CD4-positive, alpha-beta T cell (primary cell): ENCODE results near the gene SMDT1. TPM values are rescaled to one million over a fixed set of nuclear protein-coding genes. Genes with fewer than 3 reads are reported as not detected.

Experiments used
- ATAC-seq: fragments of 200-7000 bp; cut with Tn5 transposase; one replicate; pipeline ENCODE4 v1.10.0; 2022; ENCODE audit warnings: mild to moderate bottlenecking; ENCODE audit not compliant: poor library complexity
- CTCF ChIA-PET: fragments of 350-600 bp; sonication (Branson Sonifier 250); formaldehyde crosslinking; loops from one replicate; lab custom pipeline; 2021; ENCODE audit warnings: antibody characterized with exemption, inconsistent platforms; lab: Charles Lee
- POLR2A ChIA-PET: fragments of 350-600 bp; sonication (Branson Sonifier 250); formaldehyde crosslinking; loops from one replicate; lab custom pipeline; 2021; ENCODE audit warnings: antibody characterized with exemption, inconsistent platforms; lab: Charles Lee
- DNase-seq, 14 experiments: peaks; one replicate each; pipeline ENCODE4 v3.0.0-alpha.2; 2013 to 2020; ENCODE audit warnings: mixed read lengths in 2 of 14
- H3K27ac ChIP-seq, 2 donors: one replicate each; pipeline versions ENCODE4 v1.5.1 to v1.7.0; 2013; ENCODE audit warnings: low read length in 2 of 2, low read depth in 1 of 2, mild to moderate bottlenecking in 1 of 2
- H3K27me3 ChIP-seq, 2 experiments: 1 replicate in 1 of 2; 2 replicates in 1 of 2; pipeline versions ENCODE4 v1.6.1 to v1.7.0; 2013; ENCODE audit warnings: low read length in 2 of 2, control low read depth in 1 of 2, mild to moderate bottlenecking in 1 of 2, moderate library complexity in 1 of 2; ENCODE audit not compliant: insufficient read depth in 2 of 2, control insufficient read depth in 1 of 2
- H3K36me3 ChIP-seq: one replicate; pipeline ENCODE4 v1.6.1; 2013; ENCODE audit warnings: low read length, control low read depth; ENCODE audit not compliant: insufficient read depth
- H3K4me1 ChIP-seq: one replicate; pipeline ENCODE4 v1.6.1; 2013; ENCODE audit warnings: low read length, control low read depth; ENCODE audit not compliant: insufficient read depth
- H3K4me3 ChIP-seq: one replicate; pipeline ENCODE4 v1.5.1; 2013; ENCODE audit warnings: mild to moderate bottlenecking, low read length, moderate library complexity
- H3K9me3 ChIP-seq, 2 experiments: 1 replicate in 1 of 2; 2 replicates in 1 of 2; pipeline versions ENCODE4 v1.6.1 to v1.7.0; 2013; ENCODE audit warnings: low read length in 2 of 2, mild to moderate bottlenecking in 2 of 2, control low read depth in 1 of 2, moderate library complexity in 1 of 2; ENCODE audit not compliant: control insufficient read depth in 1 of 2, insufficient read depth in 1 of 2
- H3K27ac Mint-ChIP-seq: one replicate; pipeline ENCODE4 v1.8.0; 2020; ENCODE audit warnings: mixed read lengths
- H3K27me3 Mint-ChIP-seq: one replicate; pipeline ENCODE4 v1.8.0; 2021; ENCODE audit warnings: mixed read lengths
- H3K36me3 Mint-ChIP-seq: one replicate; pipeline ENCODE4 v1.8.0; 2021; ENCODE audit warnings: low read depth, mixed read lengths
- H3K4me1 Mint-ChIP-seq: one replicate; pipeline ENCODE4 v1.8.0; 2021; ENCODE audit warnings: low read depth, mixed read lengths
- H3K4me3 Mint-ChIP-seq: one replicate; pipeline ENCODE4 v1.8.0; 2020; ENCODE audit warnings: mild to moderate bottlenecking, mixed read lengths
- H3K9me3 Mint-ChIP-seq: one replicate; pipeline ENCODE4 v1.8.0; 2020; ENCODE audit warnings: mixed read lengths
- intact Hi-C, 2 experiments: fragments of 100-400 bp; cut with DNase I in 1 of 2; cut with micrococcal nuclease in 1 of 2; formaldehyde crosslinking; loops; one replicate each; pipeline versions ENCODE4 v1.15.1 to v1.9.0; 2023 to 2025; cut with DNase I, micrococcal nuclease
- total RNA-seq, 174 experiments: library from RNA in 2 of 174; stranded (reverse) in 2 of 174; gene quantifications; one replicate each; pipeline ENCODE4 v1.2.3 and lab custom pipeline; 2021 to 2026
- TF ChIP-seq, protein P1 (sequence below): fragments of 200-600 bp; IDR thresholded peaks from one replicate; pipeline ENCODE4 v1.8.0; 2022; ENCODE audit warnings: antibody characterized with exemption, mild to moderate bottlenecking

The SMDT1 gene
- total RNA-seq, 2 experiments from 2014 or later, result 84.7 to 86.4 TPM

DNA sequence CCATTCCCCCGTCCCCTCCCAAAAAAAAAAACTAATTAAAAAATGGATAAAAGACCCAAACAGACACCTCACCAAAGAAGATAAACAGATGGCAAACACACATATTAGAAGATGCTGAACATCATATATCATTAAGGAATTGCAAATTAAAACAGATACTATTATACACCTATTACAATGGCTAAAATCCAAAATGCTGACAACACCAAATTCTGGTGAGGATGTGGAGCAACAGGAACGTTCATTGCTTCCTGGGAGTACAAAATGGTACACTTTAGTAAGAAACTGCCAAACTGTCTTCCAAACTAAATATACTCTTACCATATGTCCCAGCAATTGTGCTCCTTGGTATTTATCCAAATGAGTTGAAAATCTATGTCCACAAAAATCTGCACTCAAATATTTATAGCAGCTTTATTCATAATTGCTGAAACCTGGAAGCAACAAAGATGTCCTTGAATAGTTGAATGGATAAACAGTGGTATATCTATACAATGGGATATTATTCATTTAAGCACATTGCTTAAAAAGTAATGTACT is 28.8 kb upstream of the SMDT1 start:
- H3K4me3 ChIP-seq, result no peak overlapping the region
- ChIA-PET CTCF (no interaction called here), POLR2A (no interaction called here)
- no peaks in the 10 kb centered on the region for H3K36me3 Mint-ChIP-seq
- no peaks in the 10 kb centered on the region for H3K4me1 ChIP-seq
- ATAC-seq (no peak), DNase-seq (no peak)
- H3K27me3 Mint-ChIP-seq, result no peaks in the 10 kb centered on the region
- no peak overlapping the region for H3K27ac Mint-ChIP-seq
- H3K9me3 ChIP-seq, result no peaks in the 10 kb centered on the region
- H3K4me3 Mint-ChIP-seq, result no peak overlapping the region
- H3K4me1 Mint-ChIP-seq, result no peaks in the 10 kb centered on the region
- H3K9me3 Mint-ChIP-seq, result no peaks in the 10 kb centered on the region
- TF ChIP-seq, protein P1, sequence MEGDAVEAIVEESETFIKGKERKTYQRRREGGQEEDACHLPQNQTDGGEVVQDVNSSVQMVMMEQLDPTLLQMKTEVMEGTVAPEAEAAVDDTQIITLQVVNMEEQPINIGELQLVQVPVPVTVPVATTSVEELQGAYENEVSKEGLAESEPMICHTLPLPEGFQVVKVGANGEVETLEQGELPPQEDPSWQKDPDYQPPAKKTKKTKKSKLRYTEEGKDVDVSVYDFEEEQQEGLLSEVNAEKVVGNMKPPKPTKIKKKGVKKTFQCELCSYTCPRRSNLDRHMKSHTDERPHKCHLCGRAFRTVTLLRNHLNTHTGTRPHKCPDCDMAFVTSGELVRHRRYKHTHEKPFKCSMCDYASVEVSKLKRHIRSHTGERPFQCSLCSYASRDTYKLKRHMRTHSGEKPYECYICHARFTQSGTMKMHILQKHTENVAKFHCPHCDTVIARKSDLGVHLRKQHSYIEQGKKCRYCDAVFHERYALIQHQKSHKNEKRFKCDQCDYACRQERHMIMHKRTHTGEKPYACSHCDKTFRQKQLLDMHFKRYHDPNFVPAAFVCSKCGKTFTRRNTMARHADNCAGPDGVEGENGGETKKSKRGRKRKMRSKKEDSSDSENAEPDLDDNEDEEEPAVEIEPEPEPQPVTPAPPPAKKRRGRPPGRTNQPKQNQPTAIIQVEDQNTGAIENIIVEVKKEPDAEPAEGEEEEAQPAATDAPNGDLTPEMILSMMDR, result no peak
- intact Hi-C loops, result no loop called here
- no peaks in the 10 kb centered on the region for H3K27me3 ChIP-seq
- H3K27ac ChIP-seq, result no peak overlapping the region
- no peaks in the 10 kb centered on the region for H3K36me3 ChIP-seq

DNA sequence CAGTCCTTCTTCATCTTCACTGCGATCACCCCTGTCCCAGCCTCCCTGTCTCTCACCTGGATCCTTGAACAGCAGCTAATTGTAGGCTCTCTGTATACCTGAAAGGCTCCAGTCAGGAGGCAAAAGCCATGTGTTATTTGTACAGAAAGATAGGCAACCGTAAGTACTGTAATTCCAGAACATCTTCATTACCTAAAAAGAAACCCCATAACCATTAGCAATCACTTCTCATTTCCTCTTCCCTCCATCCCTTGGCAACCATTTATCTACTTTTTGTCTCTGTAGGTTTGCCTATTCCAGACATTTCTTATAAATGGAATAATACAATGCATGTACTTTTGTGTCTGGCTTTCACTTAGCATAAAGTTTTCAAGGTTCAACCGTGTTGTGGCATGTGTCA is 26.7 kb upstream of the SMDT1 start:
- intact Hi-C loops, result loop anchor here in 1 of 2 experiments (1.0 kb wide), 1 partner anchor 22 kb away; no protein-coding TSS in a partner anchor
- ATAC-seq (no peak), DNase-seq (no peak)
- TF ChIP-seq, protein P1, result no peak
- no peak overlapping the region for H3K27ac ChIP-seq
- H3K27me3 ChIP-seq, result no peaks in the 10 kb centered on the region
- no peak overlapping the region for H3K27ac Mint-ChIP-seq
- H3K36me3 ChIP-seq, result no peaks in the 10 kb centered on the region
- no peak overlapping the region for H3K4me3 ChIP-seq
- peaks cover 0 to 11% of the 10 kb centered on the region in 2 experiments for H3K9me3 ChIP-seq
- CTCF ChIA-PET, result interaction anchor here (0.6 kb wide), 1 partner anchor 158 kb away, joined by 4 read pairs; no protein-coding TSS in a partner anchor
- no peaks in the 10 kb centered on the region for H3K27me3 Mint-ChIP-seq
- no peak overlapping the region for H3K4me3 Mint-ChIP-seq
- POLR2A ChIA-PET, result no interaction called here
- no peaks in the 10 kb centered on the region for H3K4me1 Mint-ChIP-seq
- peaks cover 8% of the 10 kb centered on the region for H3K9me3 Mint-ChIP-seq
- H3K36me3 Mint-ChIP-seq, result peaks cover 8% of the 10 kb centered on the region
- no peaks in the 10 kb centered on the region for H3K4me1 ChIP-seq

DNA sequence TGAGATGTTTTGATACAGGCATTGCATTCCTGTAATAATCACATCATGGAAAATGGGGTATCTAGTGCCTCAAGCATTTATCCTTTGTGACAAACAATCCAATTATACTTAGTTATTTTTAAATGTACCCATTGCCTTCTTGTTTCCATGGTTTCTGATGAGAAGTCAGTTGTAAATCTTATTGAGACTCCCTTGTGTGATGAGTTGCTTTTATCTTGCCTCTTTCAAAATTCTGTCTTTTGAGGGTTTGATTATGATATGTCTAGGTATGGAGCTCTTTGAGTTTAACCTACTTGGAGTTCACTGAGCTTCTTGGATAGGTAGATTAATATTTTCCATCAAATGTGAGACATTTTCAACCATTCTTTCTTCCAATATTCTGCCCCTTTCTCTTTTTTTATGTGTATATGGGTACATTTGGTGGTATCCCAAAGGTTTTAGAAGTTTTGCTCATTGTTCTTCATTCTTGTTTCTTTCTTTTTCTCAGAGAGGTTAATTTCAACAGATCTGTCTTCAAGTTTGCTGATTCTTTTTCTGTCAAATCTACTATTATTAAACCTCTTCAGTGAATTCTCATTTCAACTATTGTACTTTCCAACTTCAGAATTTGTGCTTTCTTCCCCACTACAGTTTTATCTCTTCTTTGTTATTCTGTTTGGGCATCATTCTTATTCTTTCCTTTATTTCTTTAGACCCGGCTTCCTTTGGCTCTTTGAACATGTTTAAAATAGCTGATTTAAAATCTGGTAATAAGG is 22.6 kb upstream of the SMDT1 start:
- ChIA-PET POLR2A (interaction anchor here (0.6 to 1.7 kb wide), 2 partner anchors 23 to 93 kb away, joined by 3 to 5 read pairs; partner anchors contain the start of gene SMDT1), CTCF (no interaction called here)
- no peaks in the 10 kb centered on the region for H3K4me1 ChIP-seq
- DNase-seq (no peak), ATAC-seq (no peak)
- H3K27me3 ChIP-seq, result no peaks in the 10 kb centered on the region
- Mint-ChIP-seq H3K36me3 (peaks cover 40% of the 10 kb centered on the region), H3K27me3 (no peaks in the 10 kb centered on the region), H3K4me3 (no peak overlapping the region), H3K4me1 (no peaks in the 10 kb centered on the region), H3K27ac (no peak overlapping the region), H3K9me3 (peaks cover 8% of the 10 kb centered on the region)
- H3K36me3 ChIP-seq, result peaks cover 30% of the 10 kb centered on the region
- no peak overlapping the region for H3K4me3 ChIP-seq
- TF ChIP-seq, protein P1, result no peak
- no peak overlapping the region for H3K27ac ChIP-seq
- intact Hi-C loops, result no loop called here
- peaks cover 3 to 11% of the 10 kb centered on the region in 2 experiments for H3K9me3 ChIP-seq
